ENCODE measurements around the gene STAC3.
A peak's percentile ranks its signal among the peaks of the same experiment; 100 is the strongest.

Gene STAC3

GRCh38 chr12:57230381-57231155, 20.4 kb downstream of the STAC3 start:
- DNase-seq (ENCODE audit: low read depth): no peak
- H3K4me3 ChIP-seq (ENCODE audit: low read depth, low read length): peak overlapping the region; percentile 97
- no peak for TF ChIP-seq CTCF (IDR thresholded peaks at IDR 0.05; ENCODE audit: insufficient read depth, low read depth, low read length, missing control alignments)

- peak within 1 kb of the TSS; percentile 97 for H3K4me3 ChIP-seq (ENCODE audit: low read depth, low read length)
- TF ChIP-seq CTCF (IDR thresholded peaks at IDR 0.05; ENCODE audit: insufficient read depth, low read depth, low read length, missing control alignments): no peak
- peak; percentile 98 for DNase-seq (ENCODE audit: low read depth)
These were observed 21.2 kb downstream of the STAC3 start, which contains the start of gene SHMT2 for GRCh38 chr12:57229634-57230380. SHMT2 (plus strand) TSS chr12:57229711; CDS start chr12:57229779, 68 bp downstream.

- peak; percentile 44 for DNase-seq (ENCODE audit: low read depth)
- TF ChIP-seq CTCF (IDR thresholded peaks at IDR 0.05; ENCODE audit: insufficient read depth, low read depth, low read length, missing control alignments): no peak
- peak overlapping the region; percentile 97 for H3K4me3 ChIP-seq (ENCODE audit: low read depth, low read length)
These were observed 21.8 kb downstream of the STAC3 start for GRCh38 chr12:57229046-57229633.

GRCh38 chr12:57227315-57228115, 23.5 kb downstream of the STAC3 start:
- no peak overlapping the region for H3K4me3 ChIP-seq (ENCODE audit: low read depth, low read length)
- TF ChIP-seq CTCF (IDR thresholded peaks at IDR 0.05; ENCODE audit: insufficient read depth, low read depth, low read length, missing control alignments): no peak
- DNase-seq (ENCODE audit: low read depth): no peak

- no peak overlapping the region for H3K4me3 ChIP-seq (ENCODE audit: low read depth, low read length)
- no peak for TF ChIP-seq CTCF (IDR thresholded peaks at IDR 0.05; ENCODE audit: insufficient read depth, low read depth, low read length, missing control alignments)
- DNase-seq (ENCODE audit: low read depth): no peak
These were observed 24.2 kb downstream of the STAC3 start for GRCh38 chr12:57226588-57227314.
